ENCODE measurements around the gene LYPD6B. TPM values are rescaled to one million over a fixed set of nuclear protein-coding genes. Genes with fewer than 3 reads are reported as not detected.

The LYPD6B gene
- total and polyA plus RNA-seq, 10 of the 15 experiments (the other 5 are each of a cell fraction or from before 2014, with no cell fraction given): 1.0 to 6.6 (median 4.0) TPM

DNA sequence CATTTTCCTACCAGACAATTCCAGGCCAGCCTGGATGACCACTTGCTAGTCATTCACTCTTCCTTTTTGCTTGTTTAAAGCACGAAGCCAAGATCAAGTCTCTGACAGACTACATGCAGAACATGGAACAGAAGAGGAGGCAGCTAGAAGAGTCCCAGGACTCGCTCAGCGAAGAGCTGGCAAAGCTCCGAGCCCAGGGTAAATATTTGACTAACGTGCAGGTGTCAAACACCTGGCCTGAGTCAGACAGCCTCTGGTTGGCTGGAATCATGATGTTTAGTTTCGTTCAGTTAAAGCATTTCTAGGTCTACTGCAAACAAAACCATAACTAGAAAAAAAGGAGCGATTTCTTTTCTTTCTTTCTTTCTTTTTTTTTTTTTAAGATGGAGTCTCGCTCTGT is 44.2 kb upstream of the LYPD6B start:
- H3K27me3 ChIP-seq (replicated peaks in 1 of 2; ENCODE audit: control insufficient read depth in 2 of 2, insufficient read depth in 2 of 2, low read length in 1 of 2): no peaks in the 10 kb centered on the region
- no peak overlapping the region for H3K4me3 ChIP-seq
- no peak overlapping the region for H3K9ac ChIP-seq (ENCODE audit: control insufficient read depth, insufficient read depth, low read length)
- no peak overlapping the region for H2AFZ ChIP-seq (ENCODE audit: control insufficient read depth, low read depth, low read length)
- no peaks in the 10 kb centered on the region for H3K36me3 ChIP-seq (ENCODE audit: control insufficient read depth in 2 of 2, insufficient read depth in 2 of 2, low read length in 1 of 2)
- ChIA-PET RAD21 (ENCODE audit: unreplicated experiment) (no interaction called here), POLR2A (no interaction called here), SMC1A (ENCODE audit: uncharacterized antibody, unreplicated experiment) (no interaction called here), CTCF (interaction anchor here (3.5 kb wide), 1 partner anchor 24 kb away, joined by 17 read pairs; no protein-coding TSS in a partner anchor)
- no TSS peak for BruUV-seq (replicated peaks)
- in situ Hi-C loops (cut with MboI) (loop anchor here (5.0 kb wide), 1 partner anchor 1057 kb away; no protein-coding TSS in a partner anchor), intact Hi-C loops (cut with micrococcal nuclease; ENCODE audit: unreplicated experiment) (loop anchor here (5.0 kb wide), 1 partner anchor 427 kb away; no protein-coding TSS in a partner anchor)
- DNase-seq (ENCODE audit: low read depth, low spot score) (no peak), ATAC-seq (no peak), FAIRE-seq (no peak)
- H4K20me1 ChIP-seq (ENCODE audit: control insufficient read depth, insufficient read depth): no peaks in the 10 kb centered on the region
- H3K9me3 ChIP-seq (replicated peaks; ENCODE audit: control insufficient read depth, insufficient read depth, low read length): no peaks in the 10 kb centered on the region
- H3K4me1 ChIP-seq (ENCODE audit: control insufficient read depth, insufficient read depth, low read length): no peaks in the 10 kb centered on the region
- no peak overlapping the region for H3K4me2 ChIP-seq (ENCODE audit: control insufficient read depth, insufficient read depth)
- no peak overlapping the region for H3K27ac ChIP-seq (ENCODE audit: control insufficient read depth, insufficient read depth)
- WGBS (ENCODE audit: insufficient coverage, insufficient replicate concordance, low lambda C conversion rate, missing lambda C conversion rate): 51% methylated on average over 8 of the region's 8 CpGs
- no peaks in the 10 kb centered on the region for H3K79me2 ChIP-seq (ENCODE audit: control insufficient read depth, insufficient read depth, low read length)
- TF ChIP-seq JUND (IDR thresholded peaks at IDR 0.05; ENCODE audit: low read depth, low read length): no peak
- TF ChIP-seq, protein P1, sequence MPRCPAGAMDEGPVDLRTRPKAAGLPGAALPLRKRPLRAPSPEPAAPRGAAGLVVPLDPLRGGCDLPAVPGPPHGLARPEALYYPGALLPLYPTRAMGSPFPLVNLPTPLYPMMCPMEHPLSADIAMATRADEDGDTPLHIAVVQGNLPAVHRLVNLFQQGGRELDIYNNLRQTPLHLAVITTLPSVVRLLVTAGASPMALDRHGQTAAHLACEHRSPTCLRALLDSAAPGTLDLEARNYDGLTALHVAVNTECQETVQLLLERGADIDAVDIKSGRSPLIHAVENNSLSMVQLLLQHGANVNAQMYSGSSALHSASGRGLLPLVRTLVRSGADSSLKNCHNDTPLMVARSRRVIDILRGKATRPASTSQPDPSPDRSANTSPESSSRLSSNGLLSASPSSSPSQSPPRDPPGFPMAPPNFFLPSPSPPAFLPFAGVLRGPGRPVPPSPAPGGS (IDR thresholded peaks at IDR 0.05; ENCODE audit: borderline replicate concordance, insufficient read depth, low read depth, low read length, poor library complexity, severe bottlenecking): no peak
- TF ChIP-seq EP300 (IDR thresholded peaks at IDR 0.05; ENCODE audit: borderline replicate concordance in 1 of 2, control insufficient read depth in 1 of 2, low read depth in 2 of 2, low read length in 2 of 2): no peak
- no peak for TF ChIP-seq SIN3A (IDR thresholded peaks at IDR 0.05; ENCODE audit: low read depth, low read length)
- no peak for TF ChIP-seq YY1 (IDR thresholded peaks at IDR 0.05; ENCODE audit: low read depth, low read length)
- TF ChIP-seq, protein P2, sequence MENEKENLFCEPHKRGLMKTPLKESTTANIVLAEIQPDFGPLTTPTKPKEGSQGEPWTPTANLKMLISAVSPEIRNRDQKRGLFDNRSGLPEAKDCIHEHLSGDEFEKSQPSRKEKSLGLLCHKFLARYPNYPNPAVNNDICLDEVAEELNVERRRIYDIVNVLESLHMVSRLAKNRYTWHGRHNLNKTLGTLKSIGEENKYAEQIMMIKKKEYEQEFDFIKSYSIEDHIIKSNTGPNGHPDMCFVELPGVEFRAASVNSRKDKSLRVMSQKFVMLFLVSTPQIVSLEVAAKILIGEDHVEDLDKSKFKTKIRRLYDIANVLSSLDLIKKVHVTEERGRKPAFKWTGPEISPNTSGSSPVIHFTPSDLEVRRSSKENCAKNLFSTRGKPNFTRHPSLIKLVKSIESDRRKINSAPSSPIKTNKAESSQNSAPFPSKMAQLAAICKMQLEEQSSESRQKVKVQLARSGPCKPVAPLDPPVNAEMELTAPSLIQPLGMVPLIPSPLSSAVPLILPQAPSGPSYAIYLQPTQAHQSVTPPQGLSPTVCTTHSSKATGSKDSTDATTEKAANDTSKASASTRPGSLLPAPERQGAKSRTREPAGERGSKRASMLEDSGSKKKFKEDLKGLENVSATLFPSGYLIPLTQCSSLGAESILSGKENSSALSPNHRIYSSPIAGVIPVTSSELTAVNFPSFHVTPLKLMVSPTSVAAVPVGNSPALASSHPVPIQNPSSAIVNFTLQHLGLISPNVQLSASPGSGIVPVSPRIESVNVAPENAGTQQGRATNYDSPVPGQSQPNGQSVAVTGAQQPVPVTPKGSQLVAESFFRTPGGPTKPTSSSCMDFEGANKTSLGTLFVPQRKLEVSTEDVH (IDR thresholded peaks at IDR 0.05; ENCODE audit: low read depth, partially characterized antibody): no peak
- TF ChIP-seq TCF7 (IDR thresholded peaks at IDR 0.05; ENCODE audit: borderline replicate concordance): no peak
- TF ChIP-seq, protein P3, sequence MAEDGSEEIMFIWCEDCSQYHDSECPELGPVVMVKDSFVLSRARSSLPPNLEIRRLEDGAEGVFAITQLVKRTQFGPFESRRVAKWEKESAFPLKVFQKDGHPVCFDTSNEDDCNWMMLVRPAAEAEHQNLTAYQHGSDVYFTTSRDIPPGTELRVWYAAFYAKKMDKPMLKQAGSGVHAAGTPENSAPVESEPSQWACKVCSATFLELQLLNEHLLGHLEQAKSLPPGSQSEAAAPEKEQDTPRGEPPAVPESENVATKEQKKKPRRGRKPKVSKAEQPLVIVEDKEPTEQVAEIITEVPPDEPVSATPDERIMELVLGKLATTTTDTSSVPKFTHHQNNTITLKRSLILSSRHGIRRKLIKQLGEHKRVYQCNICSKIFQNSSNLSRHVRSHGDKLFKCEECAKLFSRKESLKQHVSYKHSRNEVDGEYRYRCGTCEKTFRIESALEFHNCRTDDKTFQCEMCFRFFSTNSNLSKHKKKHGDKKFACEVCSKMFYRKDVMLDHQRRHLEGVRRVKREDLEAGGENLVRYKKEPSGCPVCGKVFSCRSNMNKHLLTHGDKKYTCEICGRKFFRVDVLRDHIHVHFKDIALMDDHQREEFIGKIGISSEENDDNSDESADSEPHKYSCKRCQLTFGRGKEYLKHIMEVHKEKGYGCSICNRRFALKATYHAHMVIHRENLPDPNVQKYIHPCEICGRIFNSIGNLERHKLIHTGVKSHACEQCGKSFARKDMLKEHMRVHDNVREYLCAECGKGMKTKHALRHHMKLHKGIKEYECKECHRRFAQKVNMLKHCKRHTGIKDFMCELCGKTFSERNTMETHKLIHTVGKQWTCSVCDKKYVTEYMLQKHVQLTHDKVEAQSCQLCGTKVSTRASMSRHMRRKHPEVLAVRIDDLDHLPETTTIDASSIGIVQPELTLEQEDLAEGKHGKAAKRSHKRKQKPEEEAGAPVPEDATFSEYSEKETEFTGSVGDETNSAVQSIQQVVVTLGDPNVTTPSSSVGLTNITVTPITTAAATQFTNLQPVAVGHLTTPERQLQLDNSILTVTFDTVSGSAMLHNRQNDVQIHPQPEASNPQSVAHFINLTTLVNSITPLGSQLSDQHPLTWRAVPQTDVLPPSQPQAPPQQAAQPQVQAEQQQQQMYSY (CRISPR knock-in tag; IDR thresholded peaks at IDR 0.05): no peak
- no peak for TF ChIP-seq YBX1 (IDR thresholded peaks at IDR 0.05)
- TF ChIP-seq, protein P4, sequence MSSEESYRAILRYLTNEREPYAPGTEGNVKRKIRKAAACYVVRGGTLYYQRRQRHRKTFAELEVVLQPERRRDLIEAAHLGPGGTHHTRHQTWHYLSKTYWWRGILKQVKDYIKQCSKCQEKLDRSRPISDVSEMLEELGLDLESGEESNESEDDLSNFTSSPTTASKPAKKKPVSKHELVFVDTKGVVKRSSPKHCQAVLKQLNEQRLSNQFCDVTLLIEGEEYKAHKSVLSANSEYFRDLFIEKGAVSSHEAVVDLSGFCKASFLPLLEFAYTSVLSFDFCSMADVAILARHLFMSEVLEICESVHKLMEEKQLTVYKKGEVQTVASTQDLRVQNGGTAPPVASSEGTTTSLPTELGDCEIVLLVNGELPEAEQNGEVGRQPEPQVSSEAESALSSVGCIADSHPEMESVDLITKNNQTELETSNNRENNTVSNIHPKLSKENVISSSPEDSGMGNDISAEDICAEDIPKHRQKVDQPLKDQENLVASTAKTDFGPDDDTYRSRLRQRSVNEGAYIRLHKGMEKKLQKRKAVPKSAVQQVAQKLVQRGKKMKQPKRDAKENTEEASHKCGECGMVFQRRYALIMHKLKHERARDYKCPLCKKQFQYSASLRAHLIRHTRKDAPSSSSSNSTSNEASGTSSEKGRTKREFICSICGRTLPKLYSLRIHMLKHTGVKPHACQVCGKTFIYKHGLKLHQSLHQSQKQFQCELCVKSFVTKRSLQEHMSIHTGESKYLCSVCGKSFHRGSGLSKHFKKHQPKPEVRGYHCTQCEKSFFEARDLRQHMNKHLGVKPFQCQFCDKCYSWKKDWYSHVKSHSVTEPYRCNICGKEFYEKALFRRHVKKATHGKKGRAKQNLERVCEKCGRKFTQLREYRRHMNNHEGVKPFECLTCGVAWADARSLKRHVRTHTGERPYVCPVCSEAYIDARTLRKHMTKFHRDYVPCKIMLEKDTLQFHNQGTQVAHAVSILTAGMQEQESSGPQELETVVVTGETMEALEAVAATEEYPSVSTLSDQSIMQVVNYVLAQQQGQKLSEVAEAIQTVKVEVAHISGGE (CRISPR knock-in tag; IDR thresholded peaks at IDR 0.05): no peak
- TF ChIP-seq RB1 (IDR thresholded peaks at IDR 0.05; ENCODE audit: borderline replicate concordance): no peak
